ENCODE data around the gene SEC24D. TPM values are rescaled to one million over a fixed set of nuclear protein-coding genes. Genes with fewer than 3 reads are reported as not detected.

The SEC24D gene
- total RNA-seq, 2 experiments from 2014 or later: 33.1 to 36.1 TPM

GRCh38 chr4:118817178-118817930 is 18.6 kb downstream of the SEC24D start:
- no peaks in the 10 kb centered on the region for H3K4me1 Mint-ChIP-seq
- H3K27ac Mint-ChIP-seq: no peak overlapping the region
- peaks cover 38% of the 10 kb centered on the region for H3K36me3 Mint-ChIP-seq (ENCODE audit: low read depth)
- H3K9me3 Mint-ChIP-seq: no peaks in the 10 kb centered on the region
- no peak for DNase-seq
- ChIA-PET POLR2A (no interaction called here), CTCF (interaction anchor here (1.0 kb wide), 1 partner anchor 10 kb away, joined by 3 read pairs; no protein-coding TSS in a partner anchor)
- no peaks in the 10 kb centered on the region for H3K27me3 Mint-ChIP-seq
- no peak overlapping the region for H3K4me3 Mint-ChIP-seq

- H3K9me3 Mint-ChIP-seq: no peaks in the 10 kb centered on the region
- ChIA-PET CTCF (interaction anchor here (1.0 kb wide), 1 partner anchor 10 kb away, joined by 3 read pairs; no protein-coding TSS in a partner anchor), POLR2A (no interaction called here)
- no peaks in the 10 kb centered on the region for H3K27me3 Mint-ChIP-seq
- peaks cover 34% of the 10 kb centered on the region for H3K36me3 Mint-ChIP-seq (ENCODE audit: low read depth)
- H3K4me1 Mint-ChIP-seq: no peaks in the 10 kb centered on the region
- H3K27ac Mint-ChIP-seq: no peak overlapping the region
- H3K4me3 Mint-ChIP-seq: no peak overlapping the region
- no peak for DNase-seq
Observed at GRCh38 chr4:118816538-118817177, 19.3 kb downstream of the SEC24D start.

GRCh38 chr4:118814891-118815290 is 21.0 kb downstream of the SEC24D start:
- Mint-ChIP-seq H3K9me3 (no peaks in the 10 kb centered on the region), H3K4me3 (no peak overlapping the region), H3K27ac (no peak overlapping the region), H3K27me3 (no peaks in the 10 kb centered on the region), H3K36me3 (ENCODE audit: low read depth) (peaks cover 47% of the 10 kb centered on the region), H3K4me1 (no peaks in the 10 kb centered on the region)
- ChIA-PET CTCF (no interaction called here), POLR2A (no interaction called here)
- no peak for DNase-seq

- POLR2A ChIA-PET: no interaction called here
- H3K9me3 Mint-ChIP-seq: no peaks in the 10 kb centered on the region
- H3K27me3 Mint-ChIP-seq: no peaks in the 10 kb centered on the region
- no peak overlapping the region for H3K4me3 Mint-ChIP-seq
- no peaks in the 10 kb centered on the region for H3K4me1 Mint-ChIP-seq
- peaks cover 54% of the 10 kb centered on the region for H3K36me3 Mint-ChIP-seq (ENCODE audit: low read depth)
- no peak for DNase-seq
- no peak overlapping the region for H3K27ac Mint-ChIP-seq
- CTCF ChIA-PET: interaction anchor here (1.3 kb wide), 1 partner anchor 42 kb away, joined by 3 read pairs; no protein-coding TSS in a partner anchor
Observed at GRCh38 chr4:118814058-118814457, 21.9 kb downstream of the SEC24D start.

- Mint-ChIP-seq H3K4me1 (no peaks in the 10 kb centered on the region), H3K27me3 (no peaks in the 10 kb centered on the region), H3K36me3 (ENCODE audit: low read depth) (peaks cover 57% of the 10 kb centered on the region), H3K27ac (no peak overlapping the region), H3K4me3 (no peak overlapping the region), H3K9me3 (no peaks in the 10 kb centered on the region)
- ChIA-PET POLR2A (no interaction called here), CTCF (interaction anchor here (0.9 to 1.3 kb wide), 4 partner anchors 12 to 42 kb away, joined by 3 read pairs; no protein-coding TSS in a partner anchor)
- no peak for DNase-seq
Observed at GRCh38 chr4:118813561-118813960, 22.4 kb downstream of the SEC24D start.

- H3K27me3 Mint-ChIP-seq: no peaks in the 10 kb centered on the region
- ChIA-PET POLR2A (no interaction called here), CTCF (no interaction called here)
- no peaks in the 10 kb centered on the region for H3K4me1 Mint-ChIP-seq
- peaks cover 59% of the 10 kb centered on the region for H3K36me3 Mint-ChIP-seq (ENCODE audit: low read depth)
- H3K27ac Mint-ChIP-seq: no peak overlapping the region
- H3K4me3 Mint-ChIP-seq: no peak overlapping the region
- DNase-seq: no peak
- H3K9me3 Mint-ChIP-seq: no peaks in the 10 kb centered on the region
Observed at GRCh38 chr4:118811832-118812231, 24.1 kb downstream of the SEC24D start.

- no peak overlapping the region for H3K27ac Mint-ChIP-seq
- peaks cover 57% of the 10 kb centered on the region for H3K36me3 Mint-ChIP-seq (ENCODE audit: low read depth)
- H3K27me3 Mint-ChIP-seq: no peaks in the 10 kb centered on the region
- H3K9me3 Mint-ChIP-seq: no peaks in the 10 kb centered on the region
- no peak overlapping the region for H3K4me3 Mint-ChIP-seq
- CTCF ChIA-PET: interaction anchor here (0.9 kb wide), 1 partner anchor 12 kb away, joined by 3 read pairs; no protein-coding TSS in a partner anchor
- no peak for DNase-seq
- POLR2A ChIA-PET: no interaction called here
- H3K4me1 Mint-ChIP-seq: no peaks in the 10 kb centered on the region
Observed at GRCh38 chr4:118810991-118811764, 24.7 kb downstream of the SEC24D start.

- CTCF ChIA-PET: no interaction called here
- Mint-ChIP-seq H3K27ac (no peak overlapping the region), H3K4me1 (no peaks in the 10 kb centered on the region), H3K9me3 (no peaks in the 10 kb centered on the region), H3K4me3 (no peak overlapping the region), H3K36me3 (ENCODE audit: low read depth) (peaks cover 40% of the 10 kb centered on the region), H3K27me3 (no peaks in the 10 kb centered on the region)
- POLR2A ChIA-PET: no interaction called here
- DNase-seq: no peak
Observed at GRCh38 chr4:118807659-118808058, 28.3 kb downstream of the SEC24D start.

GRCh38 chr4:118803253-118803652 is 32.7 kb downstream of the SEC24D start:
- Mint-ChIP-seq H3K27me3 (no peaks in the 10 kb centered on the region), H3K36me3 (ENCODE audit: low read depth) (peaks cover 27% of the 10 kb centered on the region), H3K4me1 (no peaks in the 10 kb centered on the region), H3K27ac (no peak overlapping the region), H3K4me3 (no peak overlapping the region), H3K9me3 (no peaks in the 10 kb centered on the region)
- POLR2A ChIA-PET: no interaction called here
- CTCF ChIA-PET: interaction anchor here (1.5 kb wide), 1 partner anchor 14 kb away, joined by 4 read pairs; no protein-coding TSS in a partner anchor
- DNase-seq: no peak

GRCh38 chr4:118801895-118802575 is 33.9 kb downstream of the SEC24D start:
- Mint-ChIP-seq H3K36me3 (ENCODE audit: low read depth) (peaks cover 23% of the 10 kb centered on the region), H3K4me3 (no peak overlapping the region), H3K9me3 (no peaks in the 10 kb centered on the region), H3K4me1 (no peaks in the 10 kb centered on the region), H3K27me3 (no peaks in the 10 kb centered on the region), H3K27ac (no peak overlapping the region)
- CTCF ChIA-PET: interaction anchor here (1.0 to 1.5 kb wide), 3 partner anchors 13 to 34 kb away, joined by 4 read pairs; no protein-coding TSS in a partner anchor
- no peak for DNase-seq
- POLR2A ChIA-PET: no interaction called here

GRCh38 chr4:118799231-118799942 is 36.5 kb downstream of the SEC24D start:
- no peak for DNase-seq
- no peak overlapping the region for H3K27ac Mint-ChIP-seq
- H3K36me3 Mint-ChIP-seq (ENCODE audit: low read depth): peaks cover 28% of the 10 kb centered on the region
- CTCF ChIA-PET: no interaction called here
- no peak overlapping the region for H3K4me3 Mint-ChIP-seq
- H3K9me3 Mint-ChIP-seq: no peaks in the 10 kb centered on the region
- no peaks in the 10 kb centered on the region for H3K4me1 Mint-ChIP-seq
- no peaks in the 10 kb centered on the region for H3K27me3 Mint-ChIP-seq
- POLR2A ChIA-PET: no interaction called here

GRCh38 chr4:118798658-118799057 is 37.3 kb downstream of the SEC24D start:
- ChIA-PET POLR2A (no interaction called here), CTCF (no interaction called here)
- no peak for DNase-seq
- Mint-ChIP-seq H3K27me3 (no peaks in the 10 kb centered on the region), H3K9me3 (no peaks in the 10 kb centered on the region), H3K4me3 (no peak overlapping the region), H3K4me1 (no peaks in the 10 kb centered on the region), H3K36me3 (ENCODE audit: low read depth) (peaks cover 26% of the 10 kb centered on the region), H3K27ac (no peak overlapping the region)
